Left lung (tissue), 10 donors: Measurements from ENCODE around the gene PDCD4. TPM values are rescaled to one million over a fixed set of nuclear protein-coding genes. Genes with fewer than 3 reads are reported as not detected.

ENCODE experiments used
- ATAC-seq: fragments of 200-7000 bp; cut with Tn5 transposase; one replicate; pipeline ENCODE4 v1.9.1; 2020; ENCODE audit warnings: moderate library complexity
- DNase-seq, 4 donors: peaks; one replicate each; pipeline ENCODE4 v3.0.0-alpha.2; 2013 to 2020
- H3K27ac ChIP-seq, 2 donors: fragments of 200-600 bp; sonication (generic) in 1 of 2; one replicate each; pipeline versions ENCODE4 v1.5.0 to v1.8.0; 2020 to 2021
- H3K27me3 ChIP-seq, 2 donors: fragments of 200-600 bp; sonication (generic) in 1 of 2; one replicate each; pipeline versions ENCODE4 v1.5.0 to v1.8.0; 2020 to 2021
- H3K36me3 ChIP-seq, 2 donors: fragments of 200-600 bp; sonication (generic) in 1 of 2; one replicate each; pipeline versions ENCODE4 v1.5.0 to v1.8.0; 2020 to 2021
- H3K4me1 ChIP-seq, 2 donors: fragments of 200-600 bp; one replicate each; pipeline ENCODE4 v1.8.0; 2021
- H3K4me3 ChIP-seq, 2 donors: fragments of 200-600 bp; sonication (generic) in 1 of 2; one replicate each; pipeline versions ENCODE4 v1.5.0 to v1.8.0; 2020 to 2021; ENCODE audit warnings: mild to moderate bottlenecking in 1 of 2
- H3K9me3 ChIP-seq, 2 donors: fragments of 200-600 bp; sonication (generic) in 1 of 2; one replicate each; pipeline versions ENCODE4 v1.5.0 to v1.8.0; 2020 to 2021
- intact Hi-C, 2 donors: fragments of 100-400 bp; cut with DNase I; formaldehyde crosslinking; loops; one replicate each; pipeline versions ENCODE4 v1.11.2 to v1.14.2; 2022
- polyA plus RNA-seq, 6 donors: library from polyadenylated mRNA; unstranded; fragments of 120-200 nt; gene quantifications; one replicate each; pipeline ENCODE4 v1.2.1, GENCODE V29; 2013; ENCODE audit not compliant: insufficient read length in 6 of 6
- total RNA-seq, 2 donors: library from RNA; stranded (reverse); fragmentation: NEBNext Ultra II Directional; extraction: Animal tissue kit (Norgen Biotek cat#: 25700); gene quantifications; one replicate each; pipeline ENCODE4 v1.2.1, GENCODE V29; 2021
- TF ChIP-seq, protein P1 (sequence below), 2 donors: fragments of 200-600 bp; sonication (generic) in 1 of 2; IDR thresholded peaks; one replicate each; pipeline versions ENCODE4 v1.5.0 to v1.8.0; 2021; ENCODE audit warnings: antibody characterized with exemption in 2 of 2
- donor health status: DM: no; HTN: yes; CAD: no.
- donor health status: DM: no; HTN: no; CAD: no.

Gene PDCD4
- total and polyA plus RNA-seq, 8 donors: 45.7 to 311 (median 220) TPM

DNA sequence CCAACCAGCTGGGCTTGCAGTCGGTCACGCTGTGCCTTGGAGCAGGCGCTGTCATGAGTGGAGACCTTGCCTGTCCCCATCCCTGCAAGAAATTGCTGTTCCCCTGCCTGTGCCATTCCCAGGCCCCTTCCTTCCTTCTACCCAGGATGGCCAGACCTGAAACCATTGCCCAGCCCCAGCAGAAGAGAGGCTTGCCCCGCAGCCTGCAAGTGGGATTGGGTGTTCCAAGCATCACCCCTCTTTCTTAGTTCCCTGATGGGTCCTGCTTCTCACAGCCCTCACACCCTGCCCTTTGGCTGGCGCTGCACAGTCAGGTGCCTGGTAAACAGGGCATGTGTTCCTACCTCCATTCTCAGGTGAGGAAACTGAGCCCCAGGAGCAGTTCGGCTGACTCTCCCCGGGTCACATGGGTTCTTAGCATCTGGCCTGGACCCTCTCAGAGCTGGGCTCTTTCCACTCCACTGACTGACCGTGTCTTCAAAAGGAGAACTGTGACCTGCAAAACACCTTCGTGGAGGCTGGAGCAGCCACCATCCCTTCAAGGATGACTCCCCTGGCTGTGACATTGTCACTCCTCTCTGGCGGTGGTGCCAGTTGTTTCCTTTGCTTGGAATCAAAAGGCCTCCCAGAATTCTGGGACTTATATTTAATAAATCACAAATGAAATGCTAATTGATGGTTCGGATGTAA is 41.9 kb upstream of the PDCD4 start:
- no peaks in the 10 kb centered on the region for H3K9me3 ChIP-seq
- H3K27ac ChIP-seq: no peak overlapping the region
- TF ChIP-seq, protein P1, sequence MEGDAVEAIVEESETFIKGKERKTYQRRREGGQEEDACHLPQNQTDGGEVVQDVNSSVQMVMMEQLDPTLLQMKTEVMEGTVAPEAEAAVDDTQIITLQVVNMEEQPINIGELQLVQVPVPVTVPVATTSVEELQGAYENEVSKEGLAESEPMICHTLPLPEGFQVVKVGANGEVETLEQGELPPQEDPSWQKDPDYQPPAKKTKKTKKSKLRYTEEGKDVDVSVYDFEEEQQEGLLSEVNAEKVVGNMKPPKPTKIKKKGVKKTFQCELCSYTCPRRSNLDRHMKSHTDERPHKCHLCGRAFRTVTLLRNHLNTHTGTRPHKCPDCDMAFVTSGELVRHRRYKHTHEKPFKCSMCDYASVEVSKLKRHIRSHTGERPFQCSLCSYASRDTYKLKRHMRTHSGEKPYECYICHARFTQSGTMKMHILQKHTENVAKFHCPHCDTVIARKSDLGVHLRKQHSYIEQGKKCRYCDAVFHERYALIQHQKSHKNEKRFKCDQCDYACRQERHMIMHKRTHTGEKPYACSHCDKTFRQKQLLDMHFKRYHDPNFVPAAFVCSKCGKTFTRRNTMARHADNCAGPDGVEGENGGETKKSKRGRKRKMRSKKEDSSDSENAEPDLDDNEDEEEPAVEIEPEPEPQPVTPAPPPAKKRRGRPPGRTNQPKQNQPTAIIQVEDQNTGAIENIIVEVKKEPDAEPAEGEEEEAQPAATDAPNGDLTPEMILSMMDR (IDR thresholded peaks at IDR 0.05): no peak
- DNase-seq (no peak), ATAC-seq (no peak)
- H3K4me3 ChIP-seq: no peak overlapping the region
- intact Hi-C loops: no loop called here
- no peaks in the 10 kb centered on the region for H3K27me3 ChIP-seq
- no peaks in the 10 kb centered on the region for H3K36me3 ChIP-seq
- no peaks in the 10 kb centered on the region for H3K4me1 ChIP-seq

DNA sequence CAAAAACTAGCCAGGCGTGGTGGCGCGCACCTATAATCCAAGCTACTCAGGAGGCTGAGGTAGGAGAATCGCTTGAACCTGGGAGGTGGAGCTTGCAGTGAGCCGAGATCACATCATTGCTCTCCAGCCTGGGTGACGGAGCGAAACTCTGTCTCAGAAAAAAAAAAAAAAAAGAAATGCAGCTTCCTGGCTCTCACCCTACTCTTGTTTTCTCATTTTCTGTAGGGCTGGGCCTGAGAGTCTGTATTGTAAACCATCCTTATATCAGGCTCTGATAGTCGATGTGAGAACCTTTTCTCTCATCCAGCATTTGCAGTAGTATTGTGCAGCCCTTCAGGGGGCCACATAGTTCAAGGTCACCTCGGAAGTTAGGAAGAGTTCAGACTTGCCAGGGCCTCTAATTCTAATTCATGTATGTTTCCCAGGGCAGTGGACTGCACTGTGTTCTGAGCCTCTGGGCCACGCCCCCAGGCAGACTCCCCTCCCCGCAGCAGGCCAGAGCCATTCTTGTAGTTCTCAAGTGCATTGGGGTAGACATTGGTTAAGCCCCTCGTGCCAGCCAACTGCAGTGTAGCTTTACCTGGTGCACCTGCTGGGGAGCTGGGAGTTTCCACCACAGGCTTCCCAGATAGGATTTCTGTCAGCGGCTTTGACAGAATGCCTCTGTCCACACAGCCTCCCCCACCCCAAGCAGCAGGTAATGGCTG is 38.3 kb upstream of the PDCD4 start:
- H3K4me1 ChIP-seq: no peaks in the 10 kb centered on the region
- no peaks in the 10 kb centered on the region for H3K27me3 ChIP-seq
- ATAC-seq: no peak
- H3K27ac ChIP-seq: no peak overlapping the region
- intact Hi-C loops: no loop called here
- no peaks in the 10 kb centered on the region for H3K9me3 ChIP-seq
- DNase-seq: peak in 1 of 4 donors; percentile 51
- TF ChIP-seq, protein P1 (IDR thresholded peaks at IDR 0.05): no peak
- H3K36me3 ChIP-seq: no peaks in the 10 kb centered on the region
- no peak overlapping the region for H3K4me3 ChIP-seq

DNA sequence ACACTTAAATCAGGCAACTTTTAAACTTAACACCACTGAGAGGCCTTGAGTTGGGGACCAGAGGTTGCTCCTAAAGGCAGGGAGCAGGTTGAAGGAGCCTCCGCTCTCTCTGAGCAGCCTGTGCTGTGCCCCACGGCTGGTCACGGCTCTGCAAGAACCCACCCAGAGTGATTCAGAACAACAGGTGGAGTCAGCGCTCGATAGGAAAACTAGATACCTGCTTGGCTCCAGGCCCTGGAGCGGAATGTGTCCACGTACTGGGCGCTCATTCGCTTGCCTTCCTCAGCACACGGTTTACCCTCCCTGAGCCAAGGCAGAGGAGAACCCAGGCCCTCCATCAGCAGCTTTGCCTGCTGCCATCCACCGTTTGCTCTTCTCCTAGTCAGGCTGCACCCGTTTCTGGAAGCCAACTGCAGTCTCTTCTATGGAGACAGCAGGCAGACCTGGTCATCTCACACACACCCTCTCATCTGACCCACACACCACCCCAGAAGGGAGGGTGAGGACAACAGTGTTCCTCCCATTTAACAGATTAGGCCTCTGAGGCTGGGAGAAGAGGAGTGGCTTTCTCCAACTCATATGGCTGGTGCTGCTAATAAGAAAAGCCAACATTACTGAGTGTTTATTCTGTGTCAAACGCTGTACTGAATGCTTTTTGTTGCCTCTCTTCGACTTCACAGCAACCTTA is 37.6 kb upstream of the PDCD4 start:
- DNase-seq (no peak), ATAC-seq (peak; percentile 10)
- Histone ChIP-seq H3K4me1 (no peaks in the 10 kb centered on the region), H3K9me3 (no peaks in the 10 kb centered on the region), H3K27ac (no peak overlapping the region), H3K27me3 (no peaks in the 10 kb centered on the region), H3K4me3 (no peak overlapping the region), H3K36me3 (no peaks in the 10 kb centered on the region)
- intact Hi-C loops: no loop called here
- TF ChIP-seq, protein P1 (IDR thresholded peaks at IDR 0.05): no peak

DNA sequence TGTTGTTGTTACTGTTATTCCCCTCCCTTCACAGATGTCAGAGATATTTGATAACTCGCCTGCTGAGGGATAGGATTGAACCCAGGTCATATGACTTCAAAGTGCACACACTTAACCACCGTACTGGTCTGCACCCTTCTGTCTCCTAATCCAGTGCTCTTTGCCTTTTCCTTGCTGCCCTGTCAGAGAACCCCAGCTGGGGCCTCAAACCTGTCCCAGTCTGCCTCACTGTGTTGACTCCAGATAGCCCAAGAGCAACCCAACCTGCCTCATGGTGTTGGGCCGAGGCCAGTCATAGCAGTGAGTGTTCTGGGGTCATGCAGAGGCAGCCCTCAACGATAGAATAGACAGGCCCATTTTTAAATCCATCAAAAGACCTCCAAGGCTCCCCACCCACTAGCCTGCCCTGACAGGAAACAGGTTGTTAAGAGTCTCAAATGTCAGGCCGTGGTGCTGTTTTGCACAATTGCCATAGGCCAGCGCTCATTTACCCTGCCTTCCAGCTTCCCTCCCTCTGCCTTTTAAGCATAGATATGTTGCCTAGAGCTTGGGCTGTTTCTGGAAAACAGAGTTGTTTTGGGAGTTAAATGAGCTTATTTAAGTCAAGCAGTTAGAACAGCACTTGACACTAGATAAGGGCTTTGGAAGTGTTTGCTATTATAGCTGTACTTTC is 37.0 kb upstream of the PDCD4 start:
- no peak overlapping the region for H3K4me3 ChIP-seq
- TF ChIP-seq, protein P1 (IDR thresholded peaks at IDR 0.05): no peak
- intact Hi-C loops: no loop called here

More for the DNA sequence above, 37.0 kb upstream of the PDCD4 start:
- peak; percentile 91 for ATAC-seq
- Histone ChIP-seq H3K4me1 (no peaks in the 10 kb centered on the region), H3K36me3 (no peaks in the 10 kb centered on the region), H3K27ac (no peak overlapping the region), H3K9me3 (no peaks in the 10 kb centered on the region), H3K27me3 (no peaks in the 10 kb centered on the region)
- peak in 2 of 4 donors; percentile 57 to 88 for DNase-seq
